ENCODE results near the gene KIRREL3.

The KIRREL3 gene

DNA sequence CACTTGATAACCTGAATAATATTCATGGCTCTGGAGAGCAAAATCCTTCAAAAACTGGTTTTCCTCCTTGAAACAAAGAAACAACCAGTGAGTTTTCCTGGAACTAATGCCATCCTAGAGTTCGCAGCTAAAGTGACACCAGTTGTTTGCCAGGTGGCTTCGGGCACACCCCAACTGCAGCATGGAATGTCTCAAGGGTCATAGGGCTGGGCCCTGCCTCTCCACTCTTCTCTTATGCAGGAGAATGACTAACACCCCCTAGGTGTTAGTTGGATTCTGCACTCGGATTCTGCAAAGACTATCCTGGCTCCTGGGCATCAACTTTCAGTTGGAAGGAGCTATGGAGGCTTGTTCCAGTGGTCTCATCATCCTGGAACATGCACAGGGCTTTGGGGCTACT is 98.8 kb downstream of the KIRREL3 start:
- DNase-seq, result no peak

DNA sequence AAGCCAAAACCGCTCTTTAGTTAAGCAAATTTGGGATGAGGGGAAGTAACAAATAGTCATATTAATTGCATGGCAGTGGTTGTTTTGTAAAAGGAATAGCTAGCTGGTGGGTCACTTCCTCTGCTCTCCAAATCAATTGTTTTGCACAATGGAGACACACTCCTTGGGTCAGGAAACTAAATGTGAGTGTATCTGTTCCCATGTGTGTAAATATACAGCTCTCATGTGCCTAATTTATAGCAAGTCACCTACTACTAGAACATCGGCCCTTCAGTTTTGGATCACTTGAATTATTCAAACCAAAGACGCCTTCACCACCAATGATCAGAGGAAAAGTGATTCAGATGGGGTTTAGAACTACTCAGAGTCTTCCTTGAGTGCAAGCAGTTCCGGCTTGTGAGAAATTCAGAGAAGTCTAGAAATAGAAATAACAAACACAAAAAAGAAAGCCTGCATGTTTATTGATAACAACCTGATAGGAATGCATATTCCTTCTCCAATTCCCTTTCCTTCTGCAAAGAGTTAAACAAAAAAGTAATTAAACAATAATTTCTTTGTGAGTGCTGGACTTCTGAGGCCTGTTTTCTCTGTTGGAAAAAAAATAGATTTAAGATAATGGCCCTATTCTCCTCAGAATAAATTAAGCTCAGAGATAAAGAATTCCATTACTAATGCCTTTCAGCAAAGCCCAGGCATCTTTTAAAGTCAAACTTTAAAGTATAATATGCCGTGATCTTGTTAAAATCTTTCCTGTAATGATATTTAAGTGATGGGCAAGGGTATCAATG is 100.4 kb downstream of the KIRREL3 start:
- DNase-seq, result no peak

DNA sequence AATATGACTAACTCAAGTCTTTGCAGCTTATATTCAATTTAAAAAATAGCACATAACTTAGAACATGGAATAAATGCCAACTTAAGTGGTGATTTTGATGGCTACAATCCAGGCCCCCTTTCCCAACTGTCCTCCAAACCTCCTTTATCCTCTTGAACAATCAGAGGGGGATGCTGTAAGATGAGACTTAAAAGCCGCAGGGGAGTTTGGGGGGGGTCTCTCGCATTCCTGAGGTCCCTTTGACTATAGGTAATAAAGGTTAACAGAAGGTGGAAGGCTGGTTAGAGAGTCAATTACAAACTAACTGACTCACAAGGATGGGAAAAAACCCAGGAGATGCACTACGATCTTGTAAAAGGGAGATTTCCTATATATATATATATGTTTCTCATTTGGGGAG is 101.8 kb downstream of the KIRREL3 start:
- DNase-seq, result no peak

DNA sequence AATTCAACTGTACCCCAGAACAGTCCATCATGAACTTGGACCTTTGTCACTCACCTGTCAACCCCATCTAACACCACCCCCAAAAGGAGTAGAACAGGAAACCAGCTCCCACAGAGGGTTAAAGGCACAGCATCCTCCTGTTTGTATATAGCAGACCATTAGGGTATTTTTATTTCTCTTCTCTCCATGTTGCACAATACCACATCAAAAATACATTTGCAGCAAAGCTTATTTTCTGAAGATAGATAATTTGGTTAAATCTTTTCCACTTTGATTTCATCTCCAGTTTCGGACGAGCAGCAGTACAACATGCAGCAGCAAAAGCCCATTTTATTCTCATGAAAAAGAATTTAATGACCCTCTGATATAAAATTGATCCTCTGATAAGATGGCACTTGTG is 103.1 kb downstream of the KIRREL3 start:
- no peak for DNase-seq

DNA sequence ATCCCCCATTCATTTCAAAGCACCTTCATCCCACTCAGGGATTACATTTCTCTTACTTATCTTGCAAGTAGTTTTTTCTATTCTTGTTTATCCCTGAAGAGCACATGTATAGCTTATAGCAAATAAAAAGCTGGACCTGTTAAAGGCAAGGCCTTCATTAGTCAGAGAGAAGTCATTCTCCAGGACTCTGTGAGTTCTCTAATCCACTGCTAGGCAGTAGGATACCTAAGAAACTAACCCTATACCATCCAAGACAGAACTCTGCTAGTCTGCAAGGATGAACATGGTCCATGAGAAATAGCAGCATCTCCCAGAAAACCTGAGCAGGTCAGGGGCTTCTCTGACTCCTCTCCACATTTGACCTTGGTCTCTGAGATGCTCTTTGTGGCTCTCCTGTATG is 104.5 kb downstream of the KIRREL3 start:
- no peak for DNase-seq

DNA sequence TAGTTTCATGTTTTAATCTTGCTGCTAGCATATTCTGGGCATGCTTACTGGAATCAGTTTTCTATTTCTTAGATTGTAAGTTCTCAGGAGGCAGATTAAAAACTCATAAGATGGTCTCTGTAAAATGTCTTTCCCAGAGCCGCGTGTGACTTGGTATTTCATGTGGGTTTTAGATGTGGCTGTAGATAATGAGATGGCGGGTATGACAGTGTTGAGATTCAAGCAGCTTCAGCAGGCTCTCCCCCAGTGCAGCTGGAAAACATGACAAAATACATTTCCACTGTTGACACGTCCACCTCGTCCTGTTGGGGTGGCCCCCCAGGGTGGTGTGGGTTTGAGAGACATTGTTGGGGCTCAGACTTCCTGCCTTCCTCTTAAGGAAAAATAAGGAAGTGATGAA is 106.8 kb downstream of the KIRREL3 start:
- no peak for DNase-seq

DNA sequence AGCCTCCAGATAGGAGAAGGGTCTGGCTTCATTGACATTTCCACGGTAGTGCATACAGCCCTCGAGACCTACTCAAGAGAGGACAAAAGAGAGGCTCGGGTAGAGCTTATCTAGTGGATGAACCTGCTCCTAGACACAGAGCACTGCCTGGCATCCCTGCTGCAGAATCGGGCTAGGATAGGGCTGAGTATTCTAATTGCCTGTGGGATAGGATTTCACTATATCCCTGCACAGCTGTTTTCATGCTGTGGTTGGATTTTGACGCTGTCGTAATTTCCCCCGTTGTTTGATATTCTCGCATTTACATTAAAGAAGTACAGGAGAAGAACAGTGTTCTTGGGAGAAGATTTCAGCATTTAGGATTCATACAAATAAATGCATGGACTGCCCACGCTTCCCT is 107.8 kb downstream of the KIRREL3 start:
- DNase-seq, result no peak

DNA sequence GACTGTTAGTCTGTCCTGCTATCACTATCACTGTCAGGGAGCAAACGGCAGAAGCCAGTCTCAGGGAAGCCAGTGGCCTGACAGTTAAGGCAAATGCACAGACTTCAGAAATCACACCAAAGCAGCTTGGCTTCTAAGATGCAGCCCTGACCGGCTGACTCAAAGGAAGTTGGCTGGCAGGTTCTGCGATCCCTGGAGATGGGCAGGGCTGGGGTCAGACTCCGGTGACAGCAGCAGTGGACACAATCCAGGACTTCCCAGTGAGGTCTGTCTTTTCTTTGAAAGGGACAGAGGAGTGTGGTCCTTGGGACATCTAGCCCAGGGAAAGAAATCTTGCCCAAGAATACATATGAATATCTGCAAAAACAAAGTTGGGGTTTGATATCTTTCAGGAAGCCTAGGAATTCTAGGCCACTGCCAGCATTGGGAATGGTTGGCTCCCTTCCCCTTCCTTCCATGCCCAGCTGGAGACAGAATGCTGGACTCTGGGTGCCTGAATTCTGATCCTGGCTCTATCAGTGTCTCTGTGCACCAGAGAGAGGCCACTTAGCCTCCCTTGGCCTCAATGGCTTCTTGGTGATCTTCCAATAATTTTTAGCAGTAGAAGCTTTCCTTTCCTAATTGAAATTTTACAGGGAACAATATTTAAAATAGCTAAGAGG is 108.9 kb downstream of the KIRREL3 start:
- DNase-seq, result no peak

DNA sequence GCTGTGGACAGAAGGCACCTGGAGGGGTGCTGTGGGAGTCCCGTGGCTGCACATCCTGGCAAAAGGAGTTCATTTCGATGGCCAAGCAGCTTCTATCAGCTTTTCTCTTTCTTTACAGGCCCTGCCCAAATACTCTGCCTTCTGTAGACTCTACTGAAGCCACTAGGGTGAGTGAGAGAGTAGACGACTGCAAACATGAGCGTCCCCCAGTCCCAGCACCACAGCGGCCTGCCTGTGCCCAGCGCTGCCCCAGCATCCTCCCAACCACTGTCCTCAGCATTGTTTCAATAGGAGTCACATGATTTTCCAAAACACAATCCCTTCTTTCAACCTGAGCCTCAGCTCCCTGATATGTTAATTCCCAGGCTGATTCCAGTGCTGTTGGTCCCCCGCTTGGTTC is 110.0 kb downstream of the KIRREL3 start:
- DNase-seq, result no peak

DNA sequence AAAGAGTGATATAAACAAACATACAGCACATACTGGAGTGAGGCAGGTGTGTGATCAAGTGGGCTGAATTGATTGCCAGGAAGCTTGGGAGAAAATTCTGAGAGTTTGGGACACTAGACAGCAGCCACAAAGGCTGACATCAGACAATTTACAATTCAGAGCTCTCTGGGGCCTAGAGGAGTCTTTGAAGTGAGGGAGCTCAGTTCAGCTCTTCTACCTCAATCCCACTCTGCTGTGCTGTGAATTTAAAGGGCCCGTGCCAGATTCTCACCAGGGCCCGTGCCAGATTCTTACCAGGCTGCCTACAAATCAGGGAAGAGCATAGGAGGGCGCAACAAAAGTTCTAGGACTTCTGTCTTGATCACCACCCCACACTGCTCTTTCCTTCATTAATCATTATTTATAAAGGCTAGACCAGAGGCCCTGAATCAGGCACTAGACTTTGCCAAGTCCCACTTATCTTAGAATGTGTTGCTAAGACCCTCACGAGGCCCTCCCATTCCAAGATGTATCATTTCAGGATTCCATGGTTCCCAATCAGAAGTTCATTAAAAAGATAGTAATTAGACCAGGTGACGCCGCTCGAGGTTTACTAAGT is 112.4 kb downstream of the KIRREL3 start:
- DNase-seq, result no peak

DNA sequence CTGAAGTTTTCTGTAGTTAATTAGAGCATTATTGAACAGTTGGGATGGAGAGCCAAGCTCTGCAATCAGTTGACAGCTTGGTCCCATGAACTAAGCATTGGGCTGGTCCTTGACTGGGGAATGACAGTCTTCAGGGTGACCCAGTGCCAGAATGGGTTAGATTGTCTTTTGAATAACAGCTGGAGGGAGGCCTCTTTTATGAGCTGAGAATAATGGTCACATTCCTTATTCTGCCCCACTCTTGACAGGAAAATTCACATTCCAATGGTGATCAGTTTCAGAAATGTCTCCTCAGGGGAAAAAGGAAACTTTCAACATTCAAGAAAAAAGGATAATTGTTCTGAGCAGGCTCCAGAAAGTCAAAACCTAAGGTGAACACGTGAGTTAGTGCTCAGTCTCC is 113.9 kb downstream of the KIRREL3 start:
- no peak for DNase-seq

DNA sequence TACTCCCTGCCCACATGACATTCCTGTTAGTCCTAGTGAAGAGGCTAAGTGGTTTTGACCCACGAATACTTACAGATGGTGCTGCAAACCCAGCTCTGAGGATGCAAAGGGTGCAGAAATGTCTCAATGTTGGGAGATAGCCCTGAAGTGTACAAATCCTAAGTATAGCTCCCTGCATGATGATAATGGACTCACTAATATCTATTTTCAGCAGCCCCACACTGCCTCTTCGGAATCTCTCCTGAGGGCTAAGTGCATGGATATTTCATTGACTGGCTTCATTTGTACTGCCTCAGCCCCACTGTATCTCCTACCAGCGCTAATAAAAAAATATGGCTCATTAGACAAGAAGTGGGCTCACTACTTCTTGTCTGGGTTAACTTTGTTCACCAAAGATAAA is 114.5 kb downstream of the KIRREL3 start:
- no peak for DNase-seq

DNA sequence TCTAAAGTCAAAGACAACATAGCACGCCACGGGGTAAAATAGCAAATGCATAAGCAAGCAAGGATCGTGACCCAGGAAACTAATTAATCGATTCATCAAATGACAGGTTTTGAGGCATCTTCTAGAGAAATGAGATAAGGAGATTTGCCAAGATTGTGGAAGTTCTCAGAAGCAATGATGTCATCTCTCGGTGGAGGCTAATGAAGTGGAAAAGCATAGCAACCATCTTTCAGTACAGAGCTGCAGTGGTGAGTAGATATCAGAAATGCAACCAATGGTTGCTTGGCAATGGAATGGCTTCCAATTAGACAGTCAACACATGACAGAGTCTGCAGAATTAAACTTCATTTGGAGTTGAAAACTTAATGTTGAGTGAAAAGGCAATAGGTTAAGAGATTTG is 116.0 kb downstream of the KIRREL3 start:
- no peak for DNase-seq

DNA sequence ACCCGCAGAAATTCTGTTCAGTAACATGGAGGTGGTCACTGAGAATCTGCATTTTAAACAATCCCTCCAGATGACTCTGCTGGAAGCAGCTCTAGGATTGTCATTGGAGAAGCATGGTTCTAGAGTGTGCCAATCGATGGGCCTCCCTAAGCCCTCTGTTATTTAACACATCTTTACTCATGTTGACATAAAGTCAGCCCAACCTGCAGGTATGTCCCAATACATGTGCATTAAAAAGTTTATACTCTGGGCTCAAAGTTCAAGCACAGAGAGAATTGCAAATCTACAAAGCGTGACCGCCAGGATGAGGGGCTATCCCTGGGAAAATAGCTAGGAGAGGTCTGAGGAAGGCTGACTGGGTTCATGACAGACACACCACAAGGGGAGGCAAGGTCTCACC is 116.4 kb downstream of the KIRREL3 start:
- DNase-seq, result no peak

DNA sequence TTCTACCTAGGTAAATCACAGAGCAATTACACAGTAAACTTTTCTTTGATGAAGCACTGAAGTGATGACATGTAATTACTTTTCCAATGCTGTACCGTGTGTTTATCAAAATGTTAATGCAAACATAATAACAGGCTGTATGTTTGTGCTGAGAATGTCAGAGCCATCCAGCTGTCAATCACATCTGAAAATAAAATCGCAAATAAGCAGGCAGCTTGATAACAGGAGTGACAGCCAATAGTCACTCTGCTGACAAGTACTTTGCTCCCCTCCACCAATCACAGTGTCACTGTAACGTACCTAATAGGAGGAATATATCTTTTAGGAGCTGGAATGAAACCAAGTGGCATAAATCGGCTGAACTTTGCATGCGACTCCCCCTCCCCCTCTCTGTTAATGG is 119.7 kb downstream of the KIRREL3 start:
- DNase-seq, result no peak

DNA sequence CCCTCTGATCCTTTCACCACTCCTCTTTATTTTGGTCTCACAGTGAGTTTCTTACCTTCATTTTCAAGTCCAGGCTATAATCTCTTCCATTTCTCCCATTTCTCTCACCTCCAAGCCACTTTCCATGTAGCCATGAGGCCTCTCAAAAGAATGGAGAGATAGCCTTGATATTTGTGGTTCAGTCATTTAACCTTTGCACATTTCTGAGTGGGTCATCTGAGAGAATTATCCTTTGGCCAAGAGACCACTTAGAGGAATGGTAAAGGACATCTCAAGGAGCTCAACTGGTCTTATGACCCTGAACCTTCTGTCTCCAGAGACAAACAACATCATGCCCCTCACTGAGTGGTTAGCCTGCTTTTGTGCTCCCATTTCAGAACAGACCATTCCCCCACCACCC is 121.1 kb downstream of the KIRREL3 start:
- no peak for DNase-seq

DNA sequence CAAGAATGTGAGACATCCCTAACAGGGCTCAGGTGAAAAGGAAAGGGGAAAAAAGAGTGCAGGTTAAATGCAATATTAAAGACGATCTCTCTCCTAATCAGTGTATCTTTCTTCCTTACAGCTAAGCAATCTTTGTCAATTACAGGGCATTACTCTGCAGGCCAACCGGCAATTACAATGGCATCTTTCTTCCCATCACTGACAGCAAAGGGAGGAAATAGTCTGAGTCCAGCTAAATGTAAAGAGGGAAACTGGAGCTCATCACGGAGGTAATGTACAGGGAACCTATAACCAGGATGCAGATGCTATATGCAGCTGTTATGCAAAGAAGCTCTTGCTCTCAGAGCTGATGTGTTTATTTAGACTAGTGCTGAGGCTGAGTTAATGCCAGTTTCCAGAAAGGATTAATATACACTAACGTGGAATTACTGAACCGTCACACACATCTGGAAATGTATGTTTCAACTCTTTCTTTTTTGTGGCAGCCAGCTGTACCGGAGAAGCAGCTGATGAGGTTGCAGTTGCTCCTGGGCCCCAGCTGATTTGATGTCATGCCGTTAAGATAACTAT is 121.6 kb downstream of the KIRREL3 start:
- no peak for DNase-seq

DNA sequence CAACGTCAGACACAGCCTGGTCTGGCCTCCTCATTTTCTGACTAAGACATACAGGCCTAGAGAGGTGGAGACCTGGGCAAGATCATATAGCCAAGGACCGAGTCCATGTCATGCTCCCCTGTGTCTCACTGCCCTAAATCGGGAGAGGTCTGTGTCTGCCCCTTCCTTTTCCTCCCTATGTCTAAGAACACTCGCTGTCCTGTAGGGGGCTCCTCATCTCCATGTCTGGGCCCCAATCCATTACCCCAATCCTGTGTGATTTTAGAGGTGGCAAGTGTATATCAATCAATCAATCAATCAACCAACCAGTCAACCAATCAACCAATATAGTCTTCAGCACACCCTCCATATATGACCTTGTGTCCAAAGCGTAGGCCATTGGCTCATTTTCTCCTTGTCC is 125.7 kb downstream of the KIRREL3 start:
- no peak for DNase-seq

DNA sequence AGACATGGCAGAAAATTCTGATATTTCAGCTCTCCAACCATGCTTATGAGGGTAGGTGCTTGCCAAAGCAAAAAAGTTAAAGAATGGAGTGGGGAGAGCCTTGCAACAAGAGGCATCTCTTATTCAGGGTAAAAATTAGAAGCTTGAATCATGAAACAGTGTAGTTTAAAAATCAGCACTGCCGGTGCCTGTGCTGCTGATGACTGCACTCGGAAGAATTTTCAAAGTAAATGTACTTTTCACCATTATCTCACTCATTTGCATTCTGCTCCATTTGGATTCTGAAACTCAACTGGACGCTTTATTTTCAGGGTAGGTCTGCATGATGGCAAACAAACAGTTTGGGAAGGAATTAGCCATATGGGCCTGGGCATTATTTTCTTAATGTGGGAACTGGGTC is 126.3 kb downstream of the KIRREL3 start:
- DNase-seq, result no peak

DNA sequence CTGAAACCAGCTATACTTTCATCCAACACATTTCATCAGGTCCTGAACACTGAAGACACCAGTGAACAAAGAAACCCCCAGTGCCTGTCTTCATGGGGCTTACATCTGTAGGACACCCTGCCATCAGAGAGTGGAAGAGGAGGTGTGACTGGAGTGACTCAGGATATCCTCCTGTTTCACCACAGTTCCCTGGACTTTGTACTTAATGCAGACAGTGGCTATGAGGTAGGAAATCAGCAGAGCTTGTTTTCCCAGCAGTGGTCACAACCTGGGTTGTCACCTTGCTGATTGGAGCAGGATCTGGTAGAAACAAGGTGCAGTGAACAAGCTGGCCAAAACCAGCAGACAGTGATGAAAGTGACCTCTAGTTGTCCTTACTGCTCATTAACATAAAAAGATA is 128.8 kb downstream of the KIRREL3 start:
- no peak for DNase-seq

DNA sequence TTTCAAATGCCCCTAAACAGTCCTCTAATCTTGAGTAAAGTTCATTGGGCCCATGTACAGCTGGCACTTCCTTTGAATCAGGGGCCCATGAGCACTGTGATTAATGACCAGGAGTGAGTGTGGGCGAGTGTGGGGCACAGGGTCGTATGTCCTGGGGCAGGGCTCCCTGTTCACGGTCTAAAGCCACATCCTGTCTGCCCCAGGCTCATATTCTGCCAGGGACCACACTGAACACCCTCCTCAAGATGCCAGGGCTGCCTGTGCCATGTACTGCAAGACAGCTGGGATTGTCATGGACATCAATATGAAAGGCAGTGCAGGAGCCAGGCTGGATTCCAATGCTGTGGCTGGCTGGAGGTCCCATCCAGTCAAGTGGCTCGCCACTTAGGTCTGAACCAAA is 130.5 kb downstream of the KIRREL3 start:
- no peak for DNase-seq

DNA sequence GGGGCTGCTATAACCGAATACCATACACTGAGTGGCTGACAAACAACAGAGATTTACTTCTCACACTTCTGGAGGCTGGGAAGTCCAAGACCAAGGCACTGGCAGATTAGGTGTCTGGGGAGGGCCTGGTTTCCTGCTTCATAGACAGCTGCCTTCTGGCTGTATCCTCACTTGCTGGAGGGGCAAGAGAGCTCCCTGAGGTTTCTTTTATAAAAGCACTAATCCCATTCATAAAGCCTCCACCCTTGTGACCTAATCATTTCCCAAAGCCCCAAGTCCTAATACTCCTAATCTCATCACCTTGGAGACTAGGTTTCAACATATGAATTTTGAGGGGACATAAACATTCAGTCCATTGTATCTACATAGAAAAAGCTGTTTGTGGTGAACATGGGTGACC is 131.8 kb downstream of the KIRREL3 start:
- no peak for DNase-seq

DNA sequence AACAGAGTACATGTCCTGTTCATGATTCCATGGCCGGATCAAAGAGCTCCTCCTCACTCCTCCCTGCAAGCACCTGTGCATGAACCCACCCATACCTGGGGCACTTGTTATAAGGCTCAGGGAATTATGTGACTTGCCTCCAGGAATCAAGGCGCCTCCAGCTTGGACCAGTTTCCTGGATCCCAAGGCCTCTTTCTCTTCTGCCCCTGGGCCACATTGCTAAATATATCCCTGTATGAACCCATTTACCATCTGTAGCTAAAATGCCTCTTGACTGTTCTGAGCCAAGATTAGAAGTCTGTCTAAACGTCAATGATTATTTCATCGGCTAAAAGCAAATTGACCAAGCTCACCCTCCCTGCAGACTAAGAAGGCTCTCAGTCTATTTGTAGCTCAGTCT is 135.6 kb downstream of the KIRREL3 start:
- DNase-seq, result no peak

All from AML-193 (cell line).